CD14-positive monocyte (primary cell): ENCODE measurements around the gene CDK5. TPM values are rescaled to one million over a fixed set of nuclear protein-coding genes. Genes with fewer than 3 reads are reported as not detected.

ENCODE experiments used
- DNase-seq, 3 donors: peaks; one replicate each; pipeline ENCODE4 v3.0.0-alpha.2; 2011 to 2022
- H2AFZ ChIP-seq: 2 replicates; pipeline ENCODE4 v1.6.0; 2012; ENCODE audit warnings: mild to moderate bottlenecking, low read depth, low read length, inconsistent platforms; ENCODE audit not compliant: insufficient read depth, poor library complexity, severe bottlenecking
- H3K27ac ChIP-seq, 2 donors: 1 replicate in 1 of 2; 2 replicates in 1 of 2; pipeline ENCODE4 v1.5.1; 2012 to 2013; ENCODE audit warnings: low read length in 2 of 2, control low read depth in 1 of 2, inconsistent platforms in 1 of 2, low read depth in 1 of 2, mild to moderate bottlenecking in 1 of 2
- H3K27me3 ChIP-seq, 2 donors: one replicate each; pipeline versions ENCODE4 v1.6.0 to v1.6.1; 2011 to 2013; ENCODE audit warnings: low read length in 2 of 2; ENCODE audit not compliant: control insufficient read depth in 2 of 2, insufficient read depth in 2 of 2
- H3K36me3 ChIP-seq, 2 donors: replicated peaks in 1 of 2; 1 replicate in 1 of 2; 2 replicates in 1 of 2; pipeline versions ENCODE4 v1.5.1 to v1.6.1; 2012 to 2013; ENCODE audit warnings: low read length in 2 of 2, control low read depth in 1 of 2, inconsistent platforms in 1 of 2, mild to moderate bottlenecking in 1 of 2; ENCODE audit not compliant: insufficient read depth in 2 of 2, control insufficient read depth in 1 of 2
- H3K4me1 ChIP-seq, 2 donors: 1 replicate in 1 of 2; 2 replicates in 1 of 2; pipeline versions ENCODE4 v1.5.1 to v1.6.1; 2012 to 2013; ENCODE audit warnings: low read length in 2 of 2, control low read depth in 1 of 2, inconsistent platforms in 1 of 2, mild to moderate bottlenecking in 1 of 2, moderate library complexity in 1 of 2; ENCODE audit not compliant: insufficient read depth in 2 of 2, control insufficient read depth in 1 of 2
- H3K4me2 ChIP-seq: replicated peaks from 2 replicates; pipeline ENCODE3; 2012; ENCODE audit warnings: low read length, moderate library complexity, mild to moderate bottlenecking; ENCODE audit not compliant: poor library complexity, severe bottlenecking; ENCODE audit errors: extremely low read depth
- H3K4me3 ChIP-seq, 3 experiments: fragments of 200-600 bp in 1 of 3; sonication (generic) in 1 of 3; replicated peaks in 1 of 3; 1 replicate in 2 of 3; 2 replicates in 1 of 3; pipeline ENCODE4 v1.5.1; 2011 to 2013; ENCODE audit warnings: low read length in 3 of 3, mild to moderate bottlenecking in 3 of 3, control low read depth in 2 of 3, low read depth in 2 of 3, inconsistent platforms in 1 of 3, moderate library complexity in 1 of 3
- H3K79me2 ChIP-seq: 2 replicates; pipeline ENCODE4 v1.6.0; 2012; ENCODE audit warnings: mild to moderate bottlenecking, control low read depth, inconsistent platforms, low read length, moderate library complexity; ENCODE audit not compliant: insufficient read depth
- H3K9ac ChIP-seq: 2 replicates; pipeline ENCODE4 v1.6.0; 2017; ENCODE audit warnings: low read length, mild to moderate bottlenecking; ENCODE audit not compliant: insufficient read depth, poor library complexity, severe bottlenecking
- H3K9me3 ChIP-seq, 2 donors: replicated peaks in 1 of 2; 1 replicate in 1 of 2; 2 replicates in 1 of 2; pipeline versions ENCODE4 v1.5.1 to v1.6.1; 2012 to 2013; ENCODE audit warnings: low read length in 2 of 2, control low read depth in 1 of 2; ENCODE audit not compliant: control insufficient read depth in 1 of 2, insufficient read depth in 1 of 2
- H4K20me1 ChIP-seq: 2 replicates; pipeline ENCODE4 v1.6.0; 2012; ENCODE audit warnings: mild to moderate bottlenecking, low read length, control low read depth, moderate library complexity; ENCODE audit not compliant: insufficient read depth
- H3K27ac Mint-ChIP-seq, 7 donors: one replicate each; pipeline ENCODE4 v1.8.0; 2020; ENCODE audit warnings: mild to moderate bottlenecking in 7 of 7, mixed read lengths in 7 of 7, moderate library complexity in 6 of 7, inconsistent platforms in 2 of 7
- H3K27me3 Mint-ChIP-seq, 3 donors: one replicate each; pipeline ENCODE4 v1.8.0; 2021 to 2022; ENCODE audit warnings: low read depth in 3 of 3, mild to moderate bottlenecking in 3 of 3, mixed read lengths in 3 of 3, moderate library complexity in 3 of 3, inconsistent platforms in 1 of 3
- H3K36me3 Mint-ChIP-seq, 2 donors: one replicate each; pipeline ENCODE4 v1.8.0; 2020; ENCODE audit warnings: mixed read lengths in 2 of 2, inconsistent platforms in 1 of 2, mild to moderate bottlenecking in 1 of 2
- H3K4me1 Mint-ChIP-seq: one replicate; pipeline ENCODE4 v1.8.0; 2020; ENCODE audit warnings: mild to moderate bottlenecking, mixed read lengths
- H3K4me3 Mint-ChIP-seq, 2 donors: one replicate each; pipeline ENCODE4 v1.8.0; 2020; ENCODE audit warnings: mild to moderate bottlenecking in 2 of 2, mixed read lengths in 2 of 2, moderate library complexity in 1 of 2
- H3K9me3 Mint-ChIP-seq, 7 donors: one replicate each; pipeline ENCODE4 v1.8.0; 2020 to 2022; ENCODE audit warnings: mixed read lengths in 7 of 7, mild to moderate bottlenecking in 6 of 7, moderate library complexity in 6 of 7, inconsistent platforms in 2 of 7
- CTCF ChIP-seq: fragments of 200-600 bp; IDR thresholded peaks from one replicate; pipeline ENCODE4 v1.8.0; 2022; ENCODE audit warnings: antibody characterized with exemption, mild to moderate bottlenecking
- WGBS: methylation state at CpG from one replicate; pipeline ENCODE4 v1.1.5; 2013; ENCODE audit warnings: missing lambda C conversion rate; ENCODE audit not compliant: insufficient coverage; 5-methylcytosine and 5-hydroxymethylcytosine counted together
- intact Hi-C, 2 donors: fragments of 100-400 bp; cut with micrococcal nuclease; formaldehyde crosslinking; loops; one replicate each; pipeline versions ENCODE4 v1.15.0 to v1.15.1; 2023
- polyA plus RNA-seq, 3 donors: library from polyadenylated mRNA; depleted of rRNA in 1 of 3; unstranded in 2 of 3; stranded (reverse) in 1 of 3; fragments of 300-500 nt in 2 of 3; fragments of >200 nt in 1 of 3; fragmentation: Illumina TruSeq in 2 of 3; gene quantifications; 1 replicate in 2 of 3; 2 replicates in 1 of 3; pipeline ENCODE4 v1.2.3, GENCODE V29; 2012 to 2021

The CDK5 gene
- polyA plus RNA-seq, 3 donors = 14.9 to 31.2 (median 24.9) TPM

- Mint-ChIP-seq H3K27me3 (no peaks in the 10 kb centered on the region), H3K36me3 (peaks cover 14 to 17% of the 10 kb centered on the region in 2 donors), H3K27ac (no peak overlapping the region), H3K4me1 (peaks cover 9% of the 10 kb centered on the region), H3K9me3 (peaks cover 0 to 1% (median 0%) of the 10 kb centered on the region in 7 donors), H3K4me3 (no peak overlapping the region)
- no peak for DNase-seq
- H3K9ac ChIP-seq = no peak overlapping the region
- H3K36me3 ChIP-seq = no peaks in the 10 kb centered on the region
- H3K9me3 ChIP-seq = no peaks in the 10 kb centered on the region
- no peak overlapping the region for H3K4me2 ChIP-seq
- no peak for TF ChIP-seq CTCF
- WGBS = 92% methylated on average over 15 of the region's 20 CpGs
- no peaks in the 10 kb centered on the region for H3K27me3 ChIP-seq
- H3K79me2 ChIP-seq = peaks cover 58% of the 10 kb centered on the region
- H2AFZ ChIP-seq = no peak overlapping the region
- no peak overlapping the region for H3K27ac ChIP-seq
- no peaks in the 10 kb centered on the region for H3K4me1 ChIP-seq
- H3K4me3 ChIP-seq = no peak overlapping the region
- H4K20me1 ChIP-seq = peaks cover 100% of the 10 kb centered on the region
- intact Hi-C loops = loop anchor here in 1 of 2 donors (10.0 kb wide), 1 partner anchor 65 kb away; no protein-coding TSS in a partner anchor
These were observed 42.0 kb upstream of the CDK5 start for GRCh38 chr7:151099486-151100211.

- H3K4me1 Mint-ChIP-seq = peaks cover 20% of the 10 kb centered on the region
- Histone ChIP-seq H3K79me2 (peaks cover 85% of the 10 kb centered on the region), H3K4me1 (peaks cover 5 to 8% of the 10 kb centered on the region in 2 donors), H3K4me3 (no peak overlapping the region), H2AFZ (no peak overlapping the region), H4K20me1 (peaks cover 100% of the 10 kb centered on the region), H3K27ac (no peak overlapping the region), H3K36me3 (peaks cover 2 to 17% of the 10 kb centered on the region in 2 donors), H3K9ac (no peak overlapping the region), H3K27me3 (no peaks in the 10 kb centered on the region), H3K9me3 (no peaks in the 10 kb centered on the region), H3K4me2 (no peak overlapping the region)
- peaks cover 20 to 28% of the 10 kb centered on the region in 2 donors for H3K36me3 Mint-ChIP-seq
- peak overlapping the region in 2 of 7 donors; percentile 68 to 69 for H3K27ac Mint-ChIP-seq
- intact Hi-C loops = loop anchor here in 1 of 2 donors (2.0 to 10.0 kb wide), 2 partner anchors 13 to 61 kb away; no protein-coding TSS in a partner anchor
- DNase-seq = no peak
- no peak overlapping the region for H3K4me3 Mint-ChIP-seq
- no peak for TF ChIP-seq CTCF
- no peaks in the 10 kb centered on the region for H3K9me3 Mint-ChIP-seq
- WGBS = 95% methylated on average over 15 of the region's 17 CpGs
- no peaks in the 10 kb centered on the region for H3K27me3 Mint-ChIP-seq
These were observed 38.3 kb upstream of the CDK5 start for GRCh38 chr7:151095828-151096475.
